B cell (primary cell): ENCODE measurements around the gene KLF12.

Experiments used
- EZH2 ChIP-seq: IDR thresholded peaks from 2 replicates; pipeline ENCODE4 v1.6.1; 2012; ENCODE audit warnings: borderline replicate concordance, low read depth, mild to moderate bottlenecking, moderate library complexity, low read length; ENCODE audit not compliant: insufficient read depth, poor library complexity, severe bottlenecking
- TF ChIP-seq, protein P1 (sequence below): fragments of 200-600 bp; IDR thresholded peaks from one replicate; pipeline ENCODE4 v1.8.0; 2022; ENCODE audit warnings: antibody characterized with exemption, mild to moderate bottlenecking

DNA sequence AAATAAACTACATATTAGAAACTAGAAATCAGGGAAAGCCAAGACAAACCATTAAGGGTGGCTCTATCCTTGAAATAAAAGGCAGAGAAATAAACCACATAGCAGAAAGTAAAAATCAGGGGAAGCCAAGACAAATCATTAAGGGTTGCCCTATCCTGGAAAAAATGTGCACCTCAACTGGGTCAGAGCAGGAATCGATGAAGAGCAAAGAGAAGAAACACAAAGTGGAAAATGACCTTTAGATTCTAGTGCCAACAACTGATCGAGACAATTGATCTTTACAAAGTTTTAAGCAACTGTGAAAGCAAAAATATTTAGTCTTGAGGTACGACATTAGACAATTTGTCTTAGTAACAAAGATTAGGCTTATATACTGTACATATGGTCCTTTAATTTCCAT lies 26.6 kb downstream of the KLF12 start:
- TF ChIP-seq, protein P1, sequence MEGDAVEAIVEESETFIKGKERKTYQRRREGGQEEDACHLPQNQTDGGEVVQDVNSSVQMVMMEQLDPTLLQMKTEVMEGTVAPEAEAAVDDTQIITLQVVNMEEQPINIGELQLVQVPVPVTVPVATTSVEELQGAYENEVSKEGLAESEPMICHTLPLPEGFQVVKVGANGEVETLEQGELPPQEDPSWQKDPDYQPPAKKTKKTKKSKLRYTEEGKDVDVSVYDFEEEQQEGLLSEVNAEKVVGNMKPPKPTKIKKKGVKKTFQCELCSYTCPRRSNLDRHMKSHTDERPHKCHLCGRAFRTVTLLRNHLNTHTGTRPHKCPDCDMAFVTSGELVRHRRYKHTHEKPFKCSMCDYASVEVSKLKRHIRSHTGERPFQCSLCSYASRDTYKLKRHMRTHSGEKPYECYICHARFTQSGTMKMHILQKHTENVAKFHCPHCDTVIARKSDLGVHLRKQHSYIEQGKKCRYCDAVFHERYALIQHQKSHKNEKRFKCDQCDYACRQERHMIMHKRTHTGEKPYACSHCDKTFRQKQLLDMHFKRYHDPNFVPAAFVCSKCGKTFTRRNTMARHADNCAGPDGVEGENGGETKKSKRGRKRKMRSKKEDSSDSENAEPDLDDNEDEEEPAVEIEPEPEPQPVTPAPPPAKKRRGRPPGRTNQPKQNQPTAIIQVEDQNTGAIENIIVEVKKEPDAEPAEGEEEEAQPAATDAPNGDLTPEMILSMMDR, result no peak
- no peak for TF ChIP-seq EZH2
